Epithelial cell of esophagus (primary cell): ENCODE measurements around the gene FIBCD1.
A peak's percentile ranks its signal among the peaks of the same experiment; 100 is the strongest.

Experiments
- DNase-seq: peaks from one replicate; pipeline ENCODE4 v3.0.0; 2010; ENCODE audit warnings: low read depth
- H3K4me3 ChIP-seq: 2 replicates; pipeline ENCODE4 v1.5.1; 2011; ENCODE audit warnings: mild to moderate bottlenecking, low read length, control low read depth
- TF ChIP-seq, protein P1 (sequence below): IDR thresholded peaks from 2 replicates; pipeline ENCODE4 v1.5.1; 2011; ENCODE audit warnings: low read depth, mild to moderate bottlenecking, low read length, control low read depth, inconsistent platforms; ENCODE audit not compliant: insufficient read depth; ENCODE audit errors: missing control alignments

FIBCD1 gene

DNA sequence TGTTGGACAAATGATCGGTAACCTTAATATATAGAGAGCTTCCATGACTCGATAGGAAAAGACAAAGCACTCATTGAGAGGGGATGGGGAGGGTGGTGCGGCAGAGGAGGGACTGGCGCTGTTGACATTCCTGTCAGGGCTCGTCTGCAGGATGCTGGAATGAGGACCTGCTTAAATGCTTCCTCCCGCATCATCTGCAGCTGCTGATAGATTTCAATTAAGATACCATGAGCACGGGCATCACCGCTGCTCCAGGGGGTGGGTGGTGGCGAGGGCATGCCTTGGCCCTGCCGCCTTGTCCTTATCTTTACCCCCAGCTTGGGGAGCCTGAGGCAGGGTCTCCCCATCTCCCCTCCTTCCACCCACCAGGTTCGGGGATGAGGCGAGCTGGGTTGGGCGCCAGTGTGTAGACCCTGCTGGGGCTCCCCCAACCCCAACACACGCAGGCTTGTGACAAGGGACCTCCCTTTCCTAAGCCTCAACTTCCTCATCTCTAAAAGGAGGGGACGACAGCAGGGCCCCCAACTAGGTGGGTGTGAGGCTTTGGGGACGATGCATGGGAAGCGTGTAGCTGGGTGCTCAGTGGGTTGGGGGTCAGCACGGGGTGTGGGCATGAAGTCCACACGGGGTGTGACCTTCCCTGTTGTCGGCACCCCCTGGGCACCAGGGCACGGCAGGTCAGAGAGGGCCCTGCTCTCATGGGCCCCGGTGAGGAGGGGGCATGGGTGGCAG, 30.7 kb downstream of the FIBCD1 start:
- TF ChIP-seq, protein P1, sequence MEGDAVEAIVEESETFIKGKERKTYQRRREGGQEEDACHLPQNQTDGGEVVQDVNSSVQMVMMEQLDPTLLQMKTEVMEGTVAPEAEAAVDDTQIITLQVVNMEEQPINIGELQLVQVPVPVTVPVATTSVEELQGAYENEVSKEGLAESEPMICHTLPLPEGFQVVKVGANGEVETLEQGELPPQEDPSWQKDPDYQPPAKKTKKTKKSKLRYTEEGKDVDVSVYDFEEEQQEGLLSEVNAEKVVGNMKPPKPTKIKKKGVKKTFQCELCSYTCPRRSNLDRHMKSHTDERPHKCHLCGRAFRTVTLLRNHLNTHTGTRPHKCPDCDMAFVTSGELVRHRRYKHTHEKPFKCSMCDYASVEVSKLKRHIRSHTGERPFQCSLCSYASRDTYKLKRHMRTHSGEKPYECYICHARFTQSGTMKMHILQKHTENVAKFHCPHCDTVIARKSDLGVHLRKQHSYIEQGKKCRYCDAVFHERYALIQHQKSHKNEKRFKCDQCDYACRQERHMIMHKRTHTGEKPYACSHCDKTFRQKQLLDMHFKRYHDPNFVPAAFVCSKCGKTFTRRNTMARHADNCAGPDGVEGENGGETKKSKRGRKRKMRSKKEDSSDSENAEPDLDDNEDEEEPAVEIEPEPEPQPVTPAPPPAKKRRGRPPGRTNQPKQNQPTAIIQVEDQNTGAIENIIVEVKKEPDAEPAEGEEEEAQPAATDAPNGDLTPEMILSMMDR = no peak
- peak; percentile 41 for DNase-seq
- no peak overlapping the region for H3K4me3 ChIP-seq

DNA sequence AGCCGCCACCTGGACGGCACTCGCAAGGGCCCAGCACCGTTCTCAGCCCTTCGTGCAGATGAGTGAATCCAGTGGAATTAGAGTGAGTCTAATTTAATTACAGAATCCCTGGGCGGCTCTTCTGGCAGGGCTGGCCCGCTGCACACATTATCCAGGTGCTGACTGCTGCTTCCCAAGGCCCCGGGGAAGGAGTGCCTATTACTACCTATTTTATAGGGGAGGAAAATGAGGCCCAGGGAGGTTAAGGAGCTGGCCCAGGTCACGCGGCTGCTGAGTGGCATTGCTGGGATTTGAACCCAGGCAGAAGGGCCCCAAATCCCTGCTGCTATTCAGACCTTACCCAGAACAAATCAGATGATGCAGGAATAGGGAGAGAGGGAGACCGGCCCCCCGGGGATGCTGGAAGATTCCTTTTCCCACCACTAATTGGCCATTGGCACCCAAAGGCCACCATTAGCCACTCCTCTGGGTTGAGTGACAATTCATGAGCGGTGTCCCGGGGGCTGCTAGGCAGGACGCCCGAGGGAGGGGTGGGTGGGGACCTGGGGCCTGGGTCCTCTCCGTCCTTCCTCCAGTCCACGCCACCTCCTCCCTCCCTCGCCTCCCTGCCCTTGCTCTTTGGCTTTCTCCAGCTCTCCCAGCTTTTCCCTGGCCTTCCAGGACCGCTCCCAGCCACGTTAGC, 32.2 kb downstream of the FIBCD1 start:
- H3K4me3 ChIP-seq = no peak overlapping the region
- TF ChIP-seq, protein P1 = no peak
- no peak for DNase-seq

DNA sequence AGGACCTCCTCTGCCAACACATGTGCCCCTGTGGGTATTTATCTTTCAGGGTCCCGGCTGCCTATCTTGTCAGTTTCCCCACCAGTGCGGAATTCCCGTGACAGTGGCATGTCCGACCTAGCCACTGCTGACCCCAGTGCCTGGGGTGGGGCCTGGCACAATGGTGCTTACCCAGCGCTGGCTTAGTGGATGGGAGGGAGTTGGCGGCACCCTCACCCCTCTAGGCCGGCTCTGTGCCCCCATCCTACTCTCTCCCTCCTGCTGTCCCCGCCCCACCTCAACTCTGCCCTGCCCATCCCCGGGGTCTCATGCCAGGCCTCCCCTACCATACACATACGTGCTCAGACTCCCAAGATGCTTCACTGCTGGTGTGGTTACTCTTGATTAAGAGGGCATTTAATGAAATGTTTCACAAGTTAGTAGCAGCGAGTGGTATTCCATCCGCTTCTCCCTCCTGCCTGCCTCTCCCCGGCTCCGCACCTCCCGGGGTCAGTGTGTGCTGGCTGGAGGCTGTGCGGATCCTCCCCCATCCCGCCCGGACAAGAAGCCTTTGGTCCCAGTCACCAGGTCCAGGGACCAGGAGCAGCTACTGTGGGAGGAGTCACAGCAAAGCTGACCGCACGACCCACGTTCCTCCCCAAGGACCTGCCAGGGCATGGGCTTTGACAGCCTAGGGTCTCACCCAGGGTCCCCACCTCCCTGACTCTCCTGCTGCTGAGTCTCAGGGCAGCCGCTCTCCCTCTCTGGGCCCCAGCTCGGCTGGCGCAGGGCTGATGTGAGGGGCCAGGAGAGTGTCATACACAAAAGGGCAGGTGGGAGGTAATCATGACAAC, 32.9 kb downstream of the FIBCD1 start:
- H3K4me3 ChIP-seq = no peak overlapping the region
- no peak for DNase-seq
- TF ChIP-seq, protein P1 = no peak

DNA sequence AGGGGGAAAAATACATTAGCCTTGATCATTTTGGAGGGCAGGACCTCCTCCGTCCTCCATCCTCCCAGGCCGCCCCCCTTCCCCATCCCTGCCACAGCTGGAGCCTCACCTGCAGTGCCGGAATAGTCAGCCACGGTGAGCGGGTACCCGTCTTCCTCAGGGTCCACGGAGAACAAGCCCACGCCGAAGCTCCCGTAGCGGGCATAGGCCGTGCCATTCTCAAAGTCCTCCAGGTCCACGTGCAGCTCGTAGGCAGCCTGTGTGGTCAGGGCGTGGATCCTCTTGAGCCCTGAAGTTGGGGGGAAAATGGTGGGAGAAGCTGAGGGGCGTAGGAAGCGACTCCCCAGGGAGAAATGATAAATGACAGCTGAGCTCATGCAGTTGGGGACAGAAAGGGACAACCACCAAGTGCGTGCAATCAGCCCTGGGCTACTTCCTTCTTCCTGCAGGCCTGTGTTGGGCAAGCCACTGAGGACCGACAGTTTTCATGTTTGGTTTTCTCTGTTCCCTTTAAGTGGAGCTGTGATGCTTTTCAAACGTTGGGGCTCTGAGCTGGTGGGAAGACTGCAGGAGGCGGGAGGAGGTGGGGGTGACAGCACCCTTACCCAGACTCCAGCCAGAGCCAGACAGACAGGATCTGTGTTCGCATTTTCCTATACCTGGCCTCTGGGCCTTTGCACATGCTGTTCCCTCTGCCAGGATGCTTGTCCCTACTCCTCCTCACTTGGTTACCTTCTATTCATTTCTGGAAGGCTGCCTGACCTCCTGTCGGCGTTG, 33.7 kb downstream of the FIBCD1 start:
- TF ChIP-seq, protein P1 = no peak
- H3K4me3 ChIP-seq = no peak overlapping the region
- DNase-seq = no peak

DNA sequence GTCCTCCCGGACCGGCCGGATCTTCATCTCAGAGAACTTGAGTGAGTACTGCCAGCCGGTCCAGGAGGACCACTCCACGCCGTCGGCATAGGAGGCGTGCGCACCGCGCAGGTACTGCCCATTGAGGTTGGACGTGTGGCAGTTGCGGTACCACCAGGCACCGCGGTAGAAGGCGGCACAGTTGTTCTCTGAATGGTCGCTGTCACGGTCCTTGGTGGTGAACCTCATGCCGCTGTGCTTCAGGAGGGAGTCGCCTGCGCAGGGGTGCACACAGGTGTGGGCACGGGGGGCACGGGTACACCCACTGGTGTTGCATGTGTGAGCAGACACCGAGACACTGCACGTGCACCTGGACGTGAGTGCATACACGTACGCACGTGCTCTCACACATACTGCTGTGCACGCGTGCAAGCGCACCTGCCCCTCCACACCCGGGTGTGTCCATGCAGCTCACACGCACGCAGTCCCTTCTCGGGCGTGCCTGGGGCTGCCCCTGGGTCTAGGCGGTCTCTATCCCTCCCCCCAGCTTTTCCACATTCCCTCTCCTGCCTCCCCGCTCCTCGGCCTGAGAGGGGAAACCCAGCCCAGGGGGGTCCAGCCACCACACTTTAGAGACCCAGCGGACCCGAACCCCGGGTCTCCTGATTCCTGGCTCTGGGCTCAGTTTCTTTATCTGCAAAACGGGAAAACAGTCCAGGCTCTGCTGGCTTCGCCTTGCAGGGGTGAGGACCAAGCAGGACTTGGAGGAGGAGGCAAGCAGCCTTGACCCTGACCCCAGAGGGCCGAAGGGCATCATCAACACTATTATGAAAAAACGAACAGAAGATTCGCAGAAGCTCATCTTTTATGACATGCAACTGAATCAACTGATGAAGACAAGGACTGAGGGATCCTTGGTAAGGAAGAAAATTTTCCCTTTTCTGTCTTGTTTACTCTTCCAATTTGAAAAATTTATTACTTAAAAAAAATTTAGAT, 34.7 kb downstream of the FIBCD1 start:
- no peak overlapping the region for H3K4me3 ChIP-seq
- DNase-seq = no peak
- TF ChIP-seq, protein P1 = no peak
